Cardiac muscle cell (in vitro differentiated cells and primary cell): ENCODE results near the gene PML. TPM values are rescaled to one million over a fixed set of nuclear protein-coding genes. Genes with fewer than 3 reads are reported as not detected.
"Not testable (repeated sequence)": the region's sequence is repeated elsewhere in the genome, so short reads cannot be mapped to it uniquely, and the experiment has no call there.

Experiments
- DNase-seq, 2 donors: peaks; one replicate each; pipeline versions ENCODE4 v3.0.0 to v3.0.0-alpha.2; 2010 to 2017; ENCODE audit warnings: low read depth in 1 of 2, low spot score in 1 of 2
- H3K27ac ChIP-seq: fragments of 200-600 bp; sonication (generic); 2 replicates; pipeline ENCODE4 v1.5.1; 2016
- H3K27me3 ChIP-seq: fragments of 200-600 bp; sonication (generic); 2 replicates; pipeline ENCODE4 v1.6.0; 2016; ENCODE audit warnings: control low read depth
- H3K36me3 ChIP-seq: fragments of 200-600 bp; sonication (generic); 2 replicates; pipeline ENCODE4 v1.5.1; 2016; ENCODE audit warnings: control low read depth
- H3K4me1 ChIP-seq: fragments of 200-600 bp; sonication (generic); 2 replicates; pipeline ENCODE4 v1.8.1; 2017; ENCODE audit warnings: low read depth, mild to moderate bottlenecking, mixed run types
- H3K4me3 ChIP-seq: fragments of 200-600 bp; sonication (generic); 2 replicates; pipeline ENCODE4 v1.5.1; 2016; ENCODE audit warnings: mild to moderate bottlenecking
- H3K9me3 ChIP-seq: fragments of 200-600 bp; sonication (generic); 2 replicates; pipeline ENCODE4 v1.5.1; 2017; ENCODE audit warnings: low read depth, mild to moderate bottlenecking, control low read depth
- polyA plus RNA-seq: library from polyadenylated mRNA; unstranded; fragments of >200 nt; fragmentation: Nextera tagmentation; extraction: Ambion mirVana; gene quantifications from 2 replicates; pipeline ENCODE4 v1.2.1, GENCODE V29; 2016
- total RNA-seq: library from RNA; depleted of rRNA; stranded (reverse); fragments of >200 nt; gene quantifications from 2 replicates; pipeline ENCODE4 v1.2.3, GENCODE V29; 2016

PML gene
- total and polyA plus RNA-seq, 2 experiments from 2014 or later, result 21.9 to 40.4 TPM

GRCh38 chr15:74094567-74094966 is 100.1 kb downstream of the PML start:
- not testable (repeated sequence) for H3K27me3 ChIP-seq, DNase-seq, H3K4me1 ChIP-seq, H3K9me3 ChIP-seq, H3K4me3 ChIP-seq, H3K27ac ChIP-seq, H3K36me3 ChIP-seq

GRCh38 chr15:74095610-74096009 is 101.1 kb downstream of the PML start:
- not testable (repeated sequence) for H3K4me3 ChIP-seq, H3K4me1 ChIP-seq, H3K27ac ChIP-seq, H3K9me3 ChIP-seq, H3K36me3 ChIP-seq, DNase-seq, H3K27me3 ChIP-seq

- H3K36me3 ChIP-seq, H3K4me3 ChIP-seq, H3K27ac ChIP-seq, H3K9me3 ChIP-seq, H3K27me3 ChIP-seq, DNase-seq, H3K4me1 ChIP-seq: not testable (repeated sequence)
Measured at GRCh38 chr15:74096753-74097474, 102.4 kb downstream of the PML start.

Other genes starting within 250 kb of the PML start
- 9.6 and 15.8 TPM in 2 replicates for gene INSYN1, start 241.4 kb upstream of the PML start, total RNA-seq
- 5.4 and 9.2 TPM in 2 replicates for gene INSYN1, start 241.4 kb upstream of the PML start, polyA plus RNA-seq
- not detected in 2 replicates for gene TBC1D21, start 121.2 kb upstream of the PML start, total RNA-seq
- gene TBC1D21, start 121.2 kb upstream of the PML start, polyA plus RNA-seq, result not detected in 2 replicates
- gene LOXL1, start 68.3 kb upstream of the PML start, total RNA-seq, result 54.5 and 79.4 TPM in 2 replicates
- 82.3 and 92.4 TPM in 2 replicates for gene LOXL1, start 68.3 kb upstream of the PML start, polyA plus RNA-seq
- 8.2 and 8.8 TPM in 2 replicates for gene STOML1, start 2.4 kb upstream of the PML start, total RNA-seq
- 9.7 and 15.6 TPM in 2 replicates for gene STOML1, start 2.4 kb upstream of the PML start, polyA plus RNA-seq
- gene GOLGA6A, start 87.8 kb downstream of the PML start, total RNA-seq, result 1.9 TPM in 1 of 2 replicates, not detected in the other
- 0.24 TPM in 1 of 2 replicates, not detected in the other for gene GOLGA6A, start 87.8 kb downstream of the PML start, polyA plus RNA-seq
- 0.14 TPM in 1 of 2 replicates, not detected in the other for gene ISLR2, start 135.9 kb downstream of the PML start, total RNA-seq
- gene ISLR2, start 135.9 kb downstream of the PML start, polyA plus RNA-seq, result 0.14 TPM in 1 of 2 replicates, not detected in the other
- gene ISLR, start 179.0 kb downstream of the PML start, total RNA-seq, result 1.6 and 4.1 TPM in 2 replicates
- gene ISLR, start 179.0 kb downstream of the PML start, polyA plus RNA-seq, result 0.25 and 0.44 TPM in 2 replicates
- 32.5 and 49.6 TPM in 2 replicates for gene STRA6, start 208.1 kb downstream of the PML start, total RNA-seq
- 38.6 and 55.5 TPM in 2 replicates for gene STRA6, start 208.1 kb downstream of the PML start, polyA plus RNA-seq
- 2.3 and 9.5 TPM in 2 replicates for gene CCDC33, start 241.6 kb downstream of the PML start, total RNA-seq
- 3.1 and 6.2 TPM in 2 replicates for gene CCDC33, start 241.6 kb downstream of the PML start, polyA plus RNA-seq